CD4-positive, alpha-beta memory T cell (primary cell): ENCODE data around the gene ADAM11. TPM values are rescaled to one million over a fixed set of nuclear protein-coding genes. Genes with fewer than 3 reads are reported as not detected.

ENCODE experiments used
- CTCF ChIA-PET: fragments of 350-600 bp; sonication (Branson Sonifier 250); formaldehyde crosslinking; loops from one replicate; lab custom pipeline; 2021; ENCODE audit warnings: inconsistent platforms; ENCODE audit not compliant: partially characterized antibody; lab: Charles Lee
- POLR2A ChIA-PET: fragments of 350-600 bp; sonication (Branson Sonifier 250); formaldehyde crosslinking; loops from one replicate; lab custom pipeline; 2021; ENCODE audit not compliant: partially characterized antibody; lab: Charles Lee
- DNase-seq, 5 donors: peaks; one replicate each; pipeline versions ENCODE4 v3.0.0 to v3.0.0-alpha.2; 2020 to 2022; ENCODE audit warnings: mixed read lengths in 1 of 5
- H3K27ac ChIP-seq: one replicate; pipeline ENCODE4 v1.7.0; 2013; ENCODE audit warnings: low read depth, low read length
- H3K27me3 ChIP-seq: 2 replicates; pipeline ENCODE4 v1.7.0; 2013; ENCODE audit warnings: mild to moderate bottlenecking, low read length, moderate library complexity; ENCODE audit not compliant: insufficient read depth
- H3K36me3 ChIP-seq: 2 replicates; pipeline ENCODE4 v1.7.0; 2013; ENCODE audit warnings: mild to moderate bottlenecking, low read length, moderate library complexity; ENCODE audit not compliant: insufficient read depth
- H3K4me1 ChIP-seq: 2 replicates; pipeline ENCODE4 v1.7.0; 2013; ENCODE audit warnings: mild to moderate bottlenecking, low read length, moderate library complexity; ENCODE audit not compliant: insufficient read depth
- H3K4me3 ChIP-seq, 2 donors: one replicate each; pipeline ENCODE4 v1.7.0; 2013; ENCODE audit warnings: low read length in 2 of 2, mild to moderate bottlenecking in 1 of 2
- H3K9me3 ChIP-seq, 2 donors: one replicate each; pipeline ENCODE4 v1.7.0; 2013; ENCODE audit warnings: low read length in 2 of 2, control low read depth in 1 of 2; ENCODE audit not compliant: control insufficient read depth in 1 of 2
- H3K27ac Mint-ChIP-seq, 7 donors: one replicate each; pipeline ENCODE4 v1.8.0; 2020 to 2021; ENCODE audit warnings: mixed read lengths in 7 of 7, mild to moderate bottlenecking in 6 of 7, inconsistent platforms in 3 of 7, moderate library complexity in 3 of 7
- H3K27me3 Mint-ChIP-seq, 2 donors: one replicate each; pipeline ENCODE4 v1.8.0; 2020 to 2021; ENCODE audit warnings: mixed read lengths in 2 of 2
- H3K36me3 Mint-ChIP-seq, 2 donors: one replicate each; pipeline ENCODE4 v1.8.0; 2020 to 2021; ENCODE audit warnings: mixed read lengths in 2 of 2, inconsistent platforms in 1 of 2, mild to moderate bottlenecking in 1 of 2
- H3K4me1 Mint-ChIP-seq, 4 donors: one replicate each; pipeline ENCODE4 v1.8.0; 2020 to 2021; ENCODE audit warnings: mixed read lengths in 4 of 4, mild to moderate bottlenecking in 1 of 4
- H3K4me3 Mint-ChIP-seq, 8 donors: one replicate each; pipeline ENCODE4 v1.8.0; 2020 to 2021; ENCODE audit warnings: mixed read lengths in 8 of 8, mild to moderate bottlenecking in 7 of 8, moderate library complexity in 6 of 8, inconsistent platforms in 3 of 8
- H3K9me3 Mint-ChIP-seq, 8 donors: one replicate each; pipeline ENCODE4 v1.8.0; 2020 to 2021; ENCODE audit warnings: mixed read lengths in 8 of 8, mild to moderate bottlenecking in 5 of 8, inconsistent platforms in 3 of 8, moderate library complexity in 1 of 8
- intact Hi-C: fragments of 100-400 bp; cut with micrococcal nuclease; formaldehyde crosslinking; loops from one replicate; pipeline ENCODE4 v1.15.1; 2023
- polyA plus RNA-seq, 2 donors: library from polyadenylated mRNA; unstranded; fragments of 300-500 nt; fragmentation: Illumina TruSeq; gene quantifications; one replicate each; pipeline ENCODE4 v1.2.3, GENCODE V29; 2021
- total RNA-seq, 2 experiments: library from RNA; stranded (reverse); gene quantifications; one replicate each; pipeline ENCODE4 v1.2.3, GENCODE V29; 2021

Gene ADAM11
- total and polyA plus RNA-seq, 4 experiments from 2014 or later = 0.03 to 0.90 (median 0.40) TPM

- no peaks in the 10 kb centered on the region for H3K36me3 Mint-ChIP-seq
- H3K9me3 Mint-ChIP-seq = no peaks in the 10 kb centered on the region
- intact Hi-C loops = loop anchor here (10.0 kb wide), 1 partner anchor 1151 kb away; no protein-coding TSS in a partner anchor
- no peak for DNase-seq
- Histone ChIP-seq H3K36me3 (no peaks in the 10 kb centered on the region), H3K27me3 (no peaks in the 10 kb centered on the region), H3K4me1 (no peaks in the 10 kb centered on the region), H3K4me3 (no peak overlapping the region), H3K27ac (no peak overlapping the region), H3K9me3 (no peaks in the 10 kb centered on the region)
- H3K27ac Mint-ChIP-seq = no peak overlapping the region
- H3K4me3 Mint-ChIP-seq = no peak overlapping the region
- ChIA-PET CTCF (no interaction called here), POLR2A (no interaction called here)
- peaks cover 16 to 30% of the 10 kb centered on the region in 2 donors for H3K27me3 Mint-ChIP-seq
- peaks cover 0 to 2% (median 0%) of the 10 kb centered on the region in 4 donors for H3K4me1 Mint-ChIP-seq
These were observed 7.2 kb downstream of the ADAM11 start for GRCh38 chr17:44765965-44766364.

- Mint-ChIP-seq H3K4me1 (peaks cover 0 to 2% (median 0%) of the 10 kb centered on the region in 4 donors), H3K4me3 (no peak overlapping the region), H3K27me3 (peaks cover 16 to 24% of the 10 kb centered on the region in 2 donors), H3K36me3 (no peaks in the 10 kb centered on the region), H3K9me3 (no peaks in the 10 kb centered on the region), H3K27ac (no peak overlapping the region)
- ChIA-PET CTCF (no interaction called here), POLR2A (no interaction called here)
- DNase-seq = no peak
- H3K36me3 ChIP-seq = no peaks in the 10 kb centered on the region
- H3K27me3 ChIP-seq = no peaks in the 10 kb centered on the region
- no peak overlapping the region for H3K4me3 ChIP-seq
- no peaks in the 10 kb centered on the region for H3K9me3 ChIP-seq
- H3K4me1 ChIP-seq = no peaks in the 10 kb centered on the region
- H3K27ac ChIP-seq = no peak overlapping the region
- intact Hi-C loops = loop anchor here (10.0 kb wide), 1 partner anchor 1152 kb away; no protein-coding TSS in a partner anchor
These were observed 7.7 kb downstream of the ADAM11 start for GRCh38 chr17:44766409-44767038.

DNA sequence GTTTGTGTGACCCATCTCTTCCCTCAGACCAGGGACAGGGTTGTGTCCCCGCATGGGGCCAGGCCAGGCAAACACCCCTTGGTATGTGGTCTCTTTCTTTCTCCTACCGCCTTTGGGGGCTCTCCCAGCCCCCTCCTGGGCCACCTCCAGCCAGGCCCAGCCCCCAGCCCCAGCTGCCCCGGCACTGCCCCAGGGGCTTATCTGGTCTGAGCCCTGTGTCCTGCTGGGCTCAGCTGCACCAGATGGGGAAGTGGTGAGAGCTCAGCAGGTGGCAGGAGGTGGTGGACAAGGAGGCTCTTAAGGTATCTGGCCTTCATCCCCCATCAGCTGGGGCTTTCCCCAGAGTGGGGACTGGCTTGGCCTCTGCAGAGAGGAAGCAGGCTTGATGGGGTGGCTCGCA, 8.7 kb downstream of the ADAM11 start:
- ChIA-PET CTCF (no interaction called here), POLR2A (no interaction called here)
- no peaks in the 10 kb centered on the region for H3K9me3 ChIP-seq
- H3K27me3 ChIP-seq = no peaks in the 10 kb centered on the region
- H3K4me1 ChIP-seq = no peaks in the 10 kb centered on the region
- peaks cover 0 to 2% (median 0%) of the 10 kb centered on the region in 4 donors for H3K4me1 Mint-ChIP-seq
- peaks cover 14 to 21% of the 10 kb centered on the region in 2 donors for H3K27me3 Mint-ChIP-seq
- H3K4me3 Mint-ChIP-seq = no peak overlapping the region
- no peak overlapping the region for H3K4me3 ChIP-seq
- DNase-seq = no peak
- H3K9me3 Mint-ChIP-seq = no peaks in the 10 kb centered on the region
- H3K36me3 ChIP-seq = no peaks in the 10 kb centered on the region
- no peak overlapping the region for H3K27ac Mint-ChIP-seq
- no peaks in the 10 kb centered on the region for H3K36me3 Mint-ChIP-seq
- intact Hi-C loops = loop anchor here (10.0 kb wide), 1 partner anchor 1153 kb away; no protein-coding TSS in a partner anchor
- no peak overlapping the region for H3K27ac ChIP-seq

- H3K4me1 ChIP-seq = no peaks in the 10 kb centered on the region
- POLR2A ChIA-PET = interaction anchor here (0.6 kb wide), 1 partner anchor 612 kb away, joined by 4 read pairs; no protein-coding TSS in a partner anchor
- H3K4me3 ChIP-seq = no peak overlapping the region
- Mint-ChIP-seq H3K9me3 (no peaks in the 10 kb centered on the region), H3K27me3 (peaks cover 14 to 16% of the 10 kb centered on the region in 2 donors), H3K4me1 (peaks cover 0 to 2% (median 0%) of the 10 kb centered on the region in 4 donors), H3K36me3 (no peaks in the 10 kb centered on the region), H3K4me3 (no peak overlapping the region), H3K27ac (no peak overlapping the region)
- H3K9me3 ChIP-seq = no peaks in the 10 kb centered on the region
- CTCF ChIA-PET = no interaction called here
- no peak for DNase-seq
- no peak overlapping the region for H3K27ac ChIP-seq
- intact Hi-C loops = loop anchor here (10.0 kb wide), 1 partner anchor 1154 kb away; no protein-coding TSS in a partner anchor
- no peaks in the 10 kb centered on the region for H3K36me3 ChIP-seq
- no peaks in the 10 kb centered on the region for H3K27me3 ChIP-seq
These were observed 9.8 kb downstream of the ADAM11 start for GRCh38 chr17:44768505-44769142.

DNA sequence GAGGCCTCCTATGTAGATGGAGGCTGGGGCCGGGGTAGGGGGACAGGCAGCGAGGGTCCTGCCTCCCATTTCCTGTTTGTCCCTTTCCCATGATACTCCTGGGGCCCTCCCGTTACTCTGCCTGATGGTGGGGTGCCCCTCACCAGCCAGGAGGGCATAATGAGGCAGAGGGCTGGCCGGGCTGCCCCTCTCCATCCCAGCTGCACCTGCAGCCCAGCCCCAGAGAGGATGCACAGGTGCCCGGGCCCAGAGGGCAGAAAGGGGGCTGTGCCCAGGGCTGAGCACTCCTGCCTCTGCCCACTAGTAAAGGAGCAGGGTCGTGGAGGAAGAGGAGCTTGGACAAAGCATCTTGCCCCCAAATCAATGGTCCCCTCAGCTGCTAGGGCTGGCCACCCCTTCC, 10.4 kb downstream of the ADAM11 start:
- H3K27me3 ChIP-seq = no peaks in the 10 kb centered on the region
- DNase-seq = no peak
- no peak overlapping the region for H3K27ac ChIP-seq
- H3K4me3 ChIP-seq = no peak overlapping the region
- H3K4me1 Mint-ChIP-seq = peaks cover 0 to 2% (median 0%) of the 10 kb centered on the region in 4 donors
- peaks cover 11 to 13% of the 10 kb centered on the region in 2 donors for H3K27me3 Mint-ChIP-seq
- no peaks in the 10 kb centered on the region for H3K36me3 ChIP-seq
- no peak overlapping the region for H3K4me3 Mint-ChIP-seq
- H3K4me1 ChIP-seq = no peaks in the 10 kb centered on the region
- intact Hi-C loops = loop anchor here (10.0 kb wide), 1 partner anchor 1154 kb away; no protein-coding TSS in a partner anchor
- H3K9me3 Mint-ChIP-seq = no peaks in the 10 kb centered on the region
- ChIA-PET CTCF (interaction anchor here (1.1 kb wide), 1 partner anchor 109 kb away, joined by 3 read pairs; no protein-coding TSS in a partner anchor), POLR2A (interaction anchor here (0.6 kb wide), 1 partner anchor 582 kb away, joined by 3 read pairs; no protein-coding TSS in a partner anchor)
- H3K9me3 ChIP-seq = no peaks in the 10 kb centered on the region
- H3K27ac Mint-ChIP-seq = no peak overlapping the region
- no peaks in the 10 kb centered on the region for H3K36me3 Mint-ChIP-seq

DNA sequence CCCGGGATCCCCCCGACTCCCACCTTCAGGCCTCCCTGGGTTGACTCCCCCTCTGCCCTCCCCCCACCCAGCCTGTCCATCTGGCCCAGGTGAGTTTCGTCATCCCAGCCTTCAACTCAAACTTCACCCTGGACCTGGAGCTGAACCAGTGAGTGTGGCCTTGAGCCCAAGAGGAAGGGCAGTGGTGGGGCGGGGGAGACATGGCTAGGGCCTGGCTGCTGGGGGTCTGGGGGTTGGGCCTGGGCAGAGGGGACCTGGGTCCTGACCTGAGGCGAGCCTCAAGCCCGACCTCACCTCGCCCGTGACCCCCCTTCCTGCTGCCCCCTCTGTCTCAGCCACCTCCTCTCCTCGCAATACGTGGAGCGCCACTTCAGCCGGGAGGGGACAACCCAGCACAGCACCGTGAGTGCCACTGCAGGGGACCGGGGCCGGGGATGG, 10.9 kb downstream of the ADAM11 start:
- no peak overlapping the region for H3K4me3 Mint-ChIP-seq
- no peaks in the 10 kb centered on the region for H3K36me3 ChIP-seq
- peaks cover 11 to 13% of the 10 kb centered on the region in 2 donors for H3K27me3 Mint-ChIP-seq
- H3K9me3 ChIP-seq = no peaks in the 10 kb centered on the region
- intact Hi-C loops = loop anchor here (10.0 kb wide), 1 partner anchor 1155 kb away; no protein-coding TSS in a partner anchor
- H3K4me3 ChIP-seq = no peak overlapping the region
- no peak overlapping the region for H3K27ac Mint-ChIP-seq
- H3K9me3 Mint-ChIP-seq = no peaks in the 10 kb centered on the region
- peaks cover 0 to 2% (median under 1%) of the 10 kb centered on the region in 4 donors for H3K4me1 Mint-ChIP-seq
- no peaks in the 10 kb centered on the region for H3K27me3 ChIP-seq
- ChIA-PET CTCF (interaction anchor here (1.1 kb wide), 1 partner anchor 109 kb away, joined by 3 read pairs; no protein-coding TSS in a partner anchor), POLR2A (interaction anchor here (0.6 kb wide), 1 partner anchor 582 kb away, joined by 3 read pairs; no protein-coding TSS in a partner anchor)
- no peak overlapping the region for H3K27ac ChIP-seq
- H3K4me1 ChIP-seq = no peaks in the 10 kb centered on the region
- DNase-seq = no peak
- no peaks in the 10 kb centered on the region for H3K36me3 Mint-ChIP-seq
